Activated gamma-delta T cell treated with anti-CD3 and anti-CD28 coated beads, Interleukin-2, amount 50 U/mL, for 16 hours (primary cell): ENCODE results near the gene TCF21.

ENCODE experiments used
- DNase-seq: peaks from one replicate; pipeline ENCODE4 v3.0.0-alpha.2; 2020; ENCODE audit warnings: low read depth

Gene TCF21

GRCh38 chr6:133889557-133890403, 867 bp downstream of the TCF21 start:
- no peak for DNase-seq

GRCh38 chr6:133890711-133891148, 1.8 kb downstream of the TCF21 start:
- DNase-seq: no peak

GRCh38 chr6:133891149-133891926, 2.4 kb downstream of the TCF21 start:
- DNase-seq: no peak

- no peak for DNase-seq
Observed at GRCh38 chr6:133891927-133892812, 3.3 kb downstream of the TCF21 start.

- DNase-seq: no peak
Observed at GRCh38 chr6:133892813-133893691, 4.1 kb downstream of the TCF21 start.

- DNase-seq: no peak
Observed at GRCh38 chr6:133893946-133894345, 5.0 kb downstream of the TCF21 start.

- no peak for DNase-seq
Observed at GRCh38 chr6:133894369-133894768, 5.5 kb downstream of the TCF21 start.

GRCh38 chr6:133894795-133895358, 6.0 kb downstream of the TCF21 start:
- no peak for DNase-seq

GRCh38 chr6:133895573-133896343, 6.8 kb downstream of the TCF21 start:
- no peak for DNase-seq

GRCh38 chr6:133896344-133896721, 7.4 kb downstream of the TCF21 start:
- DNase-seq: no peak

- DNase-seq: no peak
Observed at GRCh38 chr6:133898263-133898662, 9.3 kb downstream of the TCF21 start.

GRCh38 chr6:133899556-133899955, 10.6 kb downstream of the TCF21 start:
- DNase-seq: no peak

- no peak for DNase-seq
Observed at GRCh38 chr6:133903855-133904254, 14.9 kb downstream of the TCF21 start.

- no peak for DNase-seq
Observed at GRCh38 chr6:133906050-133906449, 17.1 kb downstream of the TCF21 start.

- peak; percentile 58 for DNase-seq
Observed at GRCh38 chr6:133916650-133917151, 27.8 kb downstream of the TCF21 start.

GRCh38 chr6:133917781-133918180, 28.9 kb downstream of the TCF21 start:
- no peak for DNase-seq

GRCh38 chr6:133918208-133918930, 29.5 kb downstream of the TCF21 start:
- no peak for DNase-seq

GRCh38 chr6:133919362-133919761, 30.4 kb downstream of the TCF21 start:
- no peak for DNase-seq

- DNase-seq: peak; percentile 38
Observed at GRCh38 chr6:133921249-133921859, 32.4 kb downstream of the TCF21 start.
